Epithelial cell of umbilical artery (primary cell): ENCODE measurements around the gene GJD4. TPM values are rescaled to one million over a fixed set of nuclear protein-coding genes. Genes with fewer than 3 reads are reported as not detected.

Source experiments
- total RNA-seq: library from RNA; depleted of rRNA; stranded (reverse); fragments of >200 nt; gene quantifications from 2 replicates; pipeline ENCODE4 v1.2.3, GENCODE V29; 2014

GJD4 gene
- not detected in 2 replicates for total RNA-seq

GRCh38 chr10:35605191-35605590 is at the start of gene GJD4:
Gene GJD4, plus strand, starts transcription at chr10:35605341. Its CDS starts 227 bp downstream, at chr10:35605568.

GRCh38 chr10:35642035-35642792 is 37.1 kb downstream of the GJD4 start, which contains the start of gene FZD8:
Gene FZD8, minus strand, starts transcription at chr10:35642296. Its CDS starts 867 bp downstream, at chr10:35641429.

Other genes starting within 250 kb of the GJD4 start
- 17.5 and 30.2 TPM in 2 replicates for gene FZD8, start 37.0 kb downstream of the GJD4 start, total RNA-seq